ENCODE results near the gene TSSK2.

DNA sequence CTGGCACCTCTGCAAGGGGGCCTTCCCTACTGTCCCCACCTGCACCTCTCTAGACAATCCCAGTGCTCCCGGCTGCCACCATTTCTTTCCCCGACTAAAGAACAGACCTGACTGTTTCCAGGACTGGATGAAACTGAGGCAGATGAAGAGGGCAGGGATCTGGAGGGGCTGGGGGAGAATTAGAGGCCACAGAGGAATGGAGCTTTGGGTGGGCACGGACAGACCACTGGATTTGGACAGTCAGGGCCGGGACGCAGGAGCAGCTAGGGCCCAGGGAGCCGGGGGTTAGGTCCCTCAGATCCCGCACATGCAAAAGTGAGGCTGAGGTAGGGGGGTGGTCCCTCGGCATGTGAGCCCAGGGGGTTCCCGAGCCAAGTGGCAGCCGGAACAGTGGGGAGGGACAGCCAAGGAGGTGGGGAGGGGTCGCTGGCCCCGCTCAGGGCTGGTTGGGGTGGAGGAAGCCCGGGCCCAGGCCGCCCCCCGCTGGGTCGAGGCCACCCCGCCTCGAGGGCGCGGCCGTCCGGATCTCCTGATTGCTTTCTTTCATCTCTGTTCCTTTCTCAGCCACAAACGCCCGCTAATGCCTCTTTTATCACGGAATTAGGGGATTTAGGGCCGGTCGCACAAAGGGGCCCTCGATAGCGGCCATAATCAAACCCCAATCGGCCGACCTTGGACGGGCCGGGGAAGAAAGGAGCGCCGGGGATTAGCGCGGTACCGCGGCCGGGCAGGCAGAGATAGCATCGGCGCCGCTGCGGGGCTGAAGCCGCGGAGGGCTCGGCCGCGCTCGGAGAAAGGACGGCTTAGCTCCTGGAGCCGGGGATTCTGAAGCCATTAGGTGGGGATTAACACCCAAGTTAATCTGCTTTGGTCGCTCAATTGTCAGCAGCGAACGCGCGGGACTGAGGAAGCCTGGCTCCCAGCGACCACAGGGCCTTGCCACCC lies 38.2 kb downstream of the TSSK2 start:
- TF ChIP-seq, protein P1, sequence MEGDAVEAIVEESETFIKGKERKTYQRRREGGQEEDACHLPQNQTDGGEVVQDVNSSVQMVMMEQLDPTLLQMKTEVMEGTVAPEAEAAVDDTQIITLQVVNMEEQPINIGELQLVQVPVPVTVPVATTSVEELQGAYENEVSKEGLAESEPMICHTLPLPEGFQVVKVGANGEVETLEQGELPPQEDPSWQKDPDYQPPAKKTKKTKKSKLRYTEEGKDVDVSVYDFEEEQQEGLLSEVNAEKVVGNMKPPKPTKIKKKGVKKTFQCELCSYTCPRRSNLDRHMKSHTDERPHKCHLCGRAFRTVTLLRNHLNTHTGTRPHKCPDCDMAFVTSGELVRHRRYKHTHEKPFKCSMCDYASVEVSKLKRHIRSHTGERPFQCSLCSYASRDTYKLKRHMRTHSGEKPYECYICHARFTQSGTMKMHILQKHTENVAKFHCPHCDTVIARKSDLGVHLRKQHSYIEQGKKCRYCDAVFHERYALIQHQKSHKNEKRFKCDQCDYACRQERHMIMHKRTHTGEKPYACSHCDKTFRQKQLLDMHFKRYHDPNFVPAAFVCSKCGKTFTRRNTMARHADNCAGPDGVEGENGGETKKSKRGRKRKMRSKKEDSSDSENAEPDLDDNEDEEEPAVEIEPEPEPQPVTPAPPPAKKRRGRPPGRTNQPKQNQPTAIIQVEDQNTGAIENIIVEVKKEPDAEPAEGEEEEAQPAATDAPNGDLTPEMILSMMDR (optimal IDR thresholded peaks at IDR 0.05 in 1 of 3, IDR thresholded peaks at IDR 0.05 in 1 of 3, conservative IDR thresholded peaks at IDR 0.05 in 1 of 3; ENCODE audit: extremely low read depth in 1 of 3, insufficient read depth in 2 of 3, low read length in 3 of 3) = no peak
- peak; percentile 91 for TF ChIP-seq EZH2 (IDR thresholded peaks at IDR 0.05; ENCODE audit: low read length)

All from keratinocyte (primary cell).